Mesenchymal stem cell (in vitro differentiated cells and primary cell): ENCODE data around the gene MUC5B.

Source experiments
- DNase-seq: peaks from one replicate; pipeline ENCODE4 v3.0.0-alpha.2; 2013
- H2AFZ ChIP-seq: one replicate; pipeline ENCODE4 v1.6.1; 2013; ENCODE audit warnings: low read depth, mild to moderate bottlenecking, control low read depth, inconsistent platforms, low read length, moderate library complexity
- H2AK5ac ChIP-seq: 2 replicates; pipeline ENCODE4 v1.6.1; 2013; ENCODE audit warnings: low read length, moderate library complexity, mild to moderate bottlenecking, inconsistent platforms; ENCODE audit not compliant: severe bottlenecking
- H2BK120ac ChIP-seq: one replicate; pipeline ENCODE4 v1.6.1; 2013; ENCODE audit warnings: low read depth, mild to moderate bottlenecking, inconsistent platforms, low read length, moderate library complexity
- H2BK12ac ChIP-seq, 2 experiments: one replicate each; pipeline ENCODE4 v1.6.1; 2013; ENCODE audit warnings: inconsistent platforms in 2 of 2, low read length in 2 of 2, mild to moderate bottlenecking in 2 of 2, moderate library complexity in 2 of 2, control low read depth in 1 of 2
- H2BK15ac ChIP-seq: one replicate; pipeline ENCODE4 v1.6.1; 2013; ENCODE audit warnings: mild to moderate bottlenecking, low read depth, inconsistent platforms; ENCODE audit not compliant: poor library complexity, severe bottlenecking
- H2BK5ac ChIP-seq: 2 replicates; pipeline ENCODE4 v1.6.1; 2013; ENCODE audit warnings: low read depth, mild to moderate bottlenecking, low read length, control low read depth, inconsistent platforms; ENCODE audit not compliant: poor library complexity, severe bottlenecking
- H3K14ac ChIP-seq, 2 experiments: one replicate each; pipeline ENCODE4 v1.6.1; 2013; ENCODE audit warnings: inconsistent platforms in 2 of 2, low read length in 2 of 2, control low read depth in 1 of 2, mild to moderate bottlenecking in 1 of 2, moderate library complexity in 1 of 2
- H3K18ac ChIP-seq, 2 experiments: one replicate each; pipeline ENCODE4 v1.6.1; 2013; ENCODE audit warnings: inconsistent platforms in 2 of 2, low read length in 2 of 2, control low read depth in 1 of 2, low read depth in 1 of 2, mild to moderate bottlenecking in 1 of 2
- H3K23ac ChIP-seq, 2 experiments: one replicate each; pipeline ENCODE4 v1.6.1; 2013; ENCODE audit warnings: inconsistent platforms in 2 of 2, low read length in 2 of 2, mild to moderate bottlenecking in 2 of 2, moderate library complexity in 2 of 2, control low read depth in 1 of 2
- H3K27ac ChIP-seq: 2 replicates; pipeline ENCODE4 v1.5.1; 2013; ENCODE audit warnings: mild to moderate bottlenecking, moderate library complexity, low read length, control low read depth, inconsistent platforms; ENCODE audit not compliant: poor library complexity, severe bottlenecking
- H3K27me3 ChIP-seq, 2 experiments: 2 replicates each; pipeline versions ENCODE4 v1.6.1 to v1.7.0; 2013; ENCODE audit warnings: low read length in 2 of 2, mild to moderate bottlenecking in 2 of 2, moderate library complexity in 2 of 2, control low read depth in 1 of 2, inconsistent platforms in 1 of 2; ENCODE audit not compliant: control insufficient read depth in 1 of 2, insufficient read depth in 1 of 2
- H3K36me3 ChIP-seq, 2 experiments: 2 replicates each; pipeline versions ENCODE4 v1.6.1 to v1.7.0; 2013; ENCODE audit warnings: low read length in 2 of 2, control low read depth in 1 of 2, inconsistent platforms in 1 of 2, low read depth in 1 of 2, mild to moderate bottlenecking in 1 of 2; ENCODE audit not compliant: insufficient read depth in 2 of 2, control insufficient read depth in 1 of 2
- H3K4ac ChIP-seq, 2 experiments: one replicate each; pipeline ENCODE4 v1.6.1; 2013; ENCODE audit warnings: inconsistent platforms in 2 of 2, low read length in 2 of 2, mild to moderate bottlenecking in 2 of 2, moderate library complexity in 2 of 2, control low read depth in 1 of 2, low read depth in 1 of 2
- H3K4me1 ChIP-seq: 2 replicates; pipeline ENCODE4 v1.6.1; 2013; ENCODE audit warnings: low read depth, low read length, control low read depth; ENCODE audit not compliant: control insufficient read depth, insufficient read depth
- H3K4me2 ChIP-seq: 2 replicates; pipeline ENCODE4 v1.6.1; 2013; ENCODE audit warnings: low read length, mild to moderate bottlenecking, inconsistent platforms; ENCODE audit not compliant: poor library complexity, severe bottlenecking
- H3K4me3 ChIP-seq, 2 experiments: 2 replicates each; pipeline versions ENCODE4 v1.5.1 to v1.7.0; 2013; ENCODE audit warnings: low read length in 2 of 2, mild to moderate bottlenecking in 2 of 2, control low read depth in 1 of 2, low read depth in 1 of 2; ENCODE audit not compliant: insufficient read depth in 1 of 2
- H3K79me1 ChIP-seq: replicated peaks from 2 replicates; pipeline ENCODE4 v1.6.1; 2013; ENCODE audit warnings: mild to moderate bottlenecking, control low read depth, low read length, inconsistent platforms; ENCODE audit not compliant: poor library complexity, severe bottlenecking
- H3K9ac ChIP-seq: 2 replicates; pipeline ENCODE4 v1.7.0; 2013; ENCODE audit warnings: mild to moderate bottlenecking, low read length, moderate library complexity
- H3K9me3 ChIP-seq: 2 replicates; pipeline ENCODE4 v1.7.0; 2013; ENCODE audit warnings: mild to moderate bottlenecking, low read length; ENCODE audit not compliant: control insufficient read depth
- H4K8ac ChIP-seq: one replicate; pipeline ENCODE4 v1.6.1; 2013; ENCODE audit warnings: inconsistent platforms, mild to moderate bottlenecking, low read length, moderate library complexity
- H4K91ac ChIP-seq: one replicate; pipeline ENCODE4 v1.6.1; 2013; ENCODE audit warnings: mild to moderate bottlenecking, low read length, inconsistent platforms
- whole genome bisulfite sequencing: methylation state at CpG from one replicate; pipeline ENCODE4 v1.1.7; 2013; ENCODE audit warnings: mixed read lengths; 5-methylcytosine and 5-hydroxymethylcytosine counted together

The MUC5B gene

GRCh38 chr11:1276041-1276790 is 53.4 kb downstream of the MUC5B start:
- Histone ChIP-seq H2AFZ (no peak overlapping the region), H3K14ac (no peak overlapping the region), H3K27me3 (no peaks in the 10 kb centered on the region), H3K9me3 (no peaks in the 10 kb centered on the region), H2BK120ac (no peak overlapping the region), H3K36me3 (peaks cover 72 to 80% of the 10 kb centered on the region in 2 experiments), H2BK5ac (no peak overlapping the region), H2BK15ac (no peak overlapping the region), H3K4ac (no peak overlapping the region), H2AK5ac (no peak overlapping the region), H3K9ac (no peak overlapping the region), H3K79me1 (peaks cover 57% of the 10 kb centered on the region), H4K91ac (peak overlapping the region; percentile 53), H3K27ac (no peak overlapping the region), H4K8ac (no peak overlapping the region), H2BK12ac (no peak overlapping the region), H3K4me2 (no peak overlapping the region), H3K4me1 (peaks cover 19% of the 10 kb centered on the region), H3K4me3 (no peak overlapping the region), H3K18ac (no peak overlapping the region), H3K23ac (no peak overlapping the region)
- DNase-seq = no peak
- 98% methylated on average over 30 of the region's 32 CpGs for WGBS

DNA sequence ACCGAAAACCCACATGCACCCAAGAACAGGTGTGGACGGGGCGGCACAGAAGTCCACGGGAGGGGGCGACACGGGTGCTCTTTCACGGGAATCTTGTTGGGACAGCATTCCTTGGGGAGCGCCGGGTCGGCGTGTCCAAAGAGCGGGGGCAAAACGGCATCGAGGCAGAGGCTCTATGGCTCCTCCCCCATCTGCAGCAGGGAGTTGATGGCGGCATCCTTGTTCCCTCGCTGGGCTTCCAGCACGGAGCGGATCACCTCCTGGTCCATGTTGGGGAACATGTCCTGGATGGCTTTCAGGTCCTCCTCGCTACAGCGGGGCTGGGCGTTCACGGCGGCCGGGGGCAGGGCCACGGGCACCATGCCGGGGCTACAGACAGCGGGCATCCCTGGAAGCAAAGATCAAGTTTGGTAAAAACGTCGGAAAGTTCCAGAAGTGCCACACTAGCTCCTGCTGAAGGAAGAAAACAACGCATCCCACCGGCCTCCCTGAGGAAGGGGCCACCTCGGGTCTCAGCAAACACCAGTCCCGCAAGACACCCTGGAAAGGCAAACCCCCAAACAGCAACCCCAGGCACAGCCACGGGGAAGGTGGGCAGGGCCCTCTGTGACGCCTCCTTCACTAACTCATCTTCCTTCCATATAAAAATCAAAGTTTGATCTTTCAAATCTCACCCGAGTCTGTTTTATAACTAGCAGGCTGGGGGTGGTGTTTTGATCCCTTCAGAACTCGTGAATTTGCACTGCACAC is 54.2 kb downstream of the MUC5B start:
- Histone ChIP-seq H3K79me1 (peaks cover 57% of the 10 kb centered on the region), H3K4ac (no peak overlapping the region), H3K18ac (no peak overlapping the region), H3K9me3 (no peaks in the 10 kb centered on the region), H3K36me3 (peaks cover 80 to 84% of the 10 kb centered on the region in 2 experiments), H3K4me2 (no peak overlapping the region), H2BK12ac (no peak overlapping the region), H3K4me1 (peaks cover 13% of the 10 kb centered on the region), H3K14ac (no peak overlapping the region), H2BK15ac (no peak overlapping the region), H2AK5ac (no peak overlapping the region), H3K23ac (no peak overlapping the region), H2AFZ (no peak overlapping the region), H3K27me3 (no peaks in the 10 kb centered on the region), H2BK5ac (no peak overlapping the region), H4K91ac (no peak overlapping the region), H4K8ac (no peak overlapping the region), H2BK120ac (no peak overlapping the region), H3K27ac (no peak overlapping the region), H3K9ac (no peak overlapping the region), H3K4me3 (no peak overlapping the region)
- DNase-seq = no peak
- WGBS = 96% methylated on average over 36 of the region's 37 CpGs

GRCh38 chr11:1277936-1278512 is 55.2 kb downstream of the MUC5B start:
- no peak overlapping the region for H4K8ac ChIP-seq
- WGBS = 95% methylated on average over 27 of the region's 27 CpGs
- no peak overlapping the region for H2BK12ac ChIP-seq
- peaks cover 12% of the 10 kb centered on the region for H3K4me1 ChIP-seq
- H3K36me3 ChIP-seq = peaks cover 80 to 83% of the 10 kb centered on the region in 2 experiments
- peak overlapping the region in 1 of 2 experiments; percentile 10 for H3K4me3 ChIP-seq
- no peak overlapping the region for H3K9ac ChIP-seq
- H2AFZ ChIP-seq = no peak overlapping the region
- H2BK120ac ChIP-seq = no peak overlapping the region
- H2BK15ac ChIP-seq = no peak overlapping the region
- H3K23ac ChIP-seq = no peak overlapping the region
- DNase-seq = no peak
- no peak overlapping the region for H3K18ac ChIP-seq
- no peaks in the 10 kb centered on the region for H3K9me3 ChIP-seq
- H3K4me2 ChIP-seq = no peak overlapping the region
- H3K14ac ChIP-seq = no peak overlapping the region
- H4K91ac ChIP-seq = no peak overlapping the region
- H3K79me1 ChIP-seq = peaks cover 56% of the 10 kb centered on the region
- no peak overlapping the region for H3K27ac ChIP-seq
- H3K27me3 ChIP-seq = no peaks in the 10 kb centered on the region
- no peak overlapping the region for H2BK5ac ChIP-seq
- no peak overlapping the region for H3K4ac ChIP-seq
- no peak overlapping the region for H2AK5ac ChIP-seq
